GM23248 (cell line): ENCODE measurements around the gene SPACDR.

Experiments
- EZH2 ChIP-seq: fragments of 200-600 bp; sonication (generic); IDR thresholded peaks from 2 replicates; pipeline ENCODE4 v1.6.1; 2018; ENCODE audit warnings: antibody characterized with exemption, mild to moderate bottlenecking; ENCODE audit not compliant: insufficient read depth, poor library complexity, severe bottlenecking
- EZH2phosphoT487 ChIP-seq: fragments of 200-600 bp; sonication (generic); IDR thresholded peaks from 2 replicates; pipeline ENCODE4 v1.6.1; 2018; ENCODE audit warnings: antibody characterized with exemption, moderate library complexity, mild to moderate bottlenecking, low read depth; ENCODE audit not compliant: insufficient read depth

DNA sequence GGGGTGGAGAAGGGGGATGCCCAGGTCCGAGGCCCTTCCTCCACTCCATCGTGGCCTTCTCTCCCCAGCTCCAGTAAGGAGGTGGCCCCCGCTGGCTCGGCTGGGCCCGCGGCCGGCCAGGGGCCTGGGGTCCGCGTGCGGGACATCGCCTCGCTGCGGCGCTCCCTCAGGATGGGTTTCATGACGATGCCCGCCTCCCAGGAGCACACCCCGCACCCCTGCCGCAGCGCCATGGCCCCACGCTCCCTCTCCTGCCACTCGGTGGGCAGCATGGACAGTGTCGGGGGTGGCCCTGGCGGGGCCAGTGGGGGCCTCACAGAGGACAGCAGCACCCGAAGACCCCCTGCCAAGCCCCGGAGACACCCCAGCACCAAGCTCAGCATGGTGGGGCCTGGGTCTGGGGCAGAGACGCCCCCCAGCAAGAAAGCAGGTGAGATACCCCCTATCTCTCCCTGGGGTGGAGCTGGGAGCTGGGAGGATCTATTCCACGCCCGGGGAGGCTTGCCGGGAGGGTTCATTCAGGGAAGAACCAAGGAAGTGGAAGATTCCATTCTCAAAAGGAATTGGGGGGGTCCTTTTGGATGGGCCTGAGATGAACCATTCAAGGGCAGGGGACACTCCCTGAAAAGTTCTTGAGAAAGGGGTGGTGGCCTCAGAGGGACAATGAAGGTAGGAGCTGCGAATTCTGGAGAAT is 22.8 kb upstream of the SPACDR start:
- TF ChIP-seq EZH2phosphoT487 (no peak), EZH2 (no peak)
